Stimulated activated CD8-positive, alpha-beta memory T cell treated with anti-CD3 and anti-CD28 coated beads, Interleukin-12 subunit alpha, Interleukin-12 subunit beta, amount 100 ng/mL, for 24 hours (primary cell): ENCODE data around the gene IMPDH2.

Source experiments
- DNase-seq: peaks from one replicate; pipeline ENCODE4 v3.0.0-alpha.2; 2020; ENCODE audit errors: extremely low read depth

IMPDH2 gene

DNA sequence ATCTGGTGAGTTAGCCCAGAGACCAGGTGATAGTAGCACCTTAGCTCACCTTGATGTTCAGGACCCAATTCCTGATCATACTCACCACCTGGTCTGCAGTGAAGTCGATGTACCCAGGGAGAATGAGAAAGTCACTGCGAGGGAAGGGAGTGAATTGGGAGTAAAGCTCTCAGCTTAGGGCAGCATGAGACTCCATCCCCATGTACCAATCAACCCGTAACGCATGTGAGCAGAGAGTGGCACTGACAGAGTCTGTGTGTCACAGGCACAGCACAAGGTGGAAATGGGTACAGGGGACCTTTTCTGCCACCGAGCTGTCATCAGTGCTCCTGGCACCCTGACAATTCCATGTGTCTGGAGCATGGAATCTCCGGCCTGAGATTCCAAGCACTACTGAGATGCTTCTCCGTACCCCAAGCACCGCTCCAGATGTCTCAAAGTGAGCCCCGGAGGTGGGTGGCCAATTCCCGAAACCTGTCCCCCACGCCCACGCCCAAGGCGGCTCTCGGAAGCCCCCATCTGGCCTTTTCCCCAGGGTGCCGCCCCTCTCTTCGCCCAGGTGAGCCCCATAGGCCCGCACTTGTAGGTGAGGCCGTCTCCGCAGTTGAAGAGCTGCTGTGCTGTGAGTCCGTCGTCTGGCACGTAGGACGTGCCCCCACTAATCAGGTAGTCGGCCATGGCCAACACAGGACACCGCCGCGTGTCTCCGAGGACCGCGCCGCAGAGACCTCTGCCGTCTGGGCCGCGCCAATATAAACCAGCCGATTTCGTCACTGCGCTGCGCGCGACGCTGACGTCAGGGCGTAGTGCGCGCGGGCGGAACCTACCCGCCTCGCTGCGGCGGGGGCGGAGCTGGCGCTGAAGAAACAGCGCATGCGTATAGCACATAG is at the start of gene IMPDH2:
IMPDH2 (minus strand) TSS at position 726 of the 890 bp plus-strand sequence; CDS start at position 678, 48 bp downstream.
- peak; percentile 79 for DNase-seq

DNA sequence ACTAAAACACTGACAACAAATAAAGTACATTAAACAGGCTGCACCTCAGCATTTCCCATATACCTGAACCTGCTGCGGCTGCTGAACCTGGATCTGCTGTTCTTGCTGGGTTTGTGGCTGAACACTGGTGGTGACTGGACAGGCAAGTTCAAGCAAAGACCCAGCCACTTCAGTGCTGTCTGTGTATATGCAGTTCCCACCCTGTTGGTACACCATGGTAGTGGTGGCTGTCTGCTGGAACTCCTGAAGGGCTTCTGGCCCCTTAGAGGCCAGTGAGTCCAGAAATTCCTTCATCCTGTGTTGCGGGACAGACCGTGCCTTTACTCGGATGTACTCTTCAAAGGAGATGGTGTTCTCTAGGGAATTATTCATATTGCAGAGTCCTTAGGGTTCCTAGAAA is 47.4 kb upstream of the IMPDH2 start:
- no peak for DNase-seq

DNA sequence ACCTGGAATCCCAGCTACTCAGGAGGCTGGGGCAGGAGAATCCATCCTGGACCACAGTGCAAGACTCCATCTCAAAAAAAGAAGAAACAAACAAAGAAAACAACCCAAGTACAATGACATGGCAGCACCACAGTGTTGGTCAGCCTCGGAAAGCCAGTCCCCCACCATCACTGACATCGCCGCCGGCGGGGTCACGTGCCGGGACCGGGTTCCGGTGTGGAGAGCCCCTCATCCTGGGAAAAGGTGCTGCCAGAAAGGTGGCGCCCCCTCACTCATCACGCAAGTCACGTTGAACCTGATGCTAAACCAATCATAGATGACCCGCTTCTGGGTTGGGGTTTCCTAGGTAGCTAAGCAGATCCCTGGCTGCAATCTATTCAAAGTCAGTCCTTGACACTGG is 46.9 kb upstream of the IMPDH2 start:
- DNase-seq = no peak

DNA sequence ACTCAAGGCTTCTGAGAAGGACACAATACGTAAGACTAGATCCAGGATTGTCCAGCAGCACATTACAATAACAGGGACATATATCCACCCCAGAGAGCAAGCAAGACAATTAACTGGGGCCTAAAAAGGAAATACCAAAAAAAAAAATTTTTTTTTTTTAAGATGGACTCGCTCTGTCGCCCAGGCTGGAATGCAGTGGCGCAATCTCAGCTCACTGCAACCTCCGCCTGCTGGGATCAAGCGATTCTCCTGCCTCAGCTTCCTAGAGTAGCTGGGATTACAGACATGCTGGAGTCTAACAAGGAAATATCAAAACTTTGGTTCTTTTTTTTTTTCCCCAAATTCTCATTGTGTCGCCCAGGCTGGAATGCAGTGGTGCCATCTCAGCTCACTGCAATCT is 28.8 kb upstream of the IMPDH2 start:
- DNase-seq = no peak

DNA sequence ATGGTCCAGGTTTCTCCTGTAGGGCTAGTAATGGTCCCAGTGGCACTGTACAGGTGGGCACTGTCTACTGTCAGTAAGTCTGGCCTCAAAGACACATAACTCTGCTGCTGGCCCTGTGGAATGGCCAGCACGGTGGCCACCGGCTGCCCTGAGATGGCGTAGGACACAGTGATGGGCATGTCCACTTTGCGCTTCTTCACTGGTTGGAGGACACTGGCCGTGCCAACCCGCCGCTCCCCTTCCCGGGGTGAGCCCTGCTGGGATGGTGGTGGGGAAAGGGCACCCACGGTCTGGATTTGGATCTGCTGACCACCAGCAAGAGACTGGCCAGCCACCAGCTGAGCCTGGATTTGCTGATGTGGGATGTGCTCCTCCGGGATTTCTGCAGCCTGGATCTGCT is 28.1 kb upstream of the IMPDH2 start:
- no peak for DNase-seq

DNA sequence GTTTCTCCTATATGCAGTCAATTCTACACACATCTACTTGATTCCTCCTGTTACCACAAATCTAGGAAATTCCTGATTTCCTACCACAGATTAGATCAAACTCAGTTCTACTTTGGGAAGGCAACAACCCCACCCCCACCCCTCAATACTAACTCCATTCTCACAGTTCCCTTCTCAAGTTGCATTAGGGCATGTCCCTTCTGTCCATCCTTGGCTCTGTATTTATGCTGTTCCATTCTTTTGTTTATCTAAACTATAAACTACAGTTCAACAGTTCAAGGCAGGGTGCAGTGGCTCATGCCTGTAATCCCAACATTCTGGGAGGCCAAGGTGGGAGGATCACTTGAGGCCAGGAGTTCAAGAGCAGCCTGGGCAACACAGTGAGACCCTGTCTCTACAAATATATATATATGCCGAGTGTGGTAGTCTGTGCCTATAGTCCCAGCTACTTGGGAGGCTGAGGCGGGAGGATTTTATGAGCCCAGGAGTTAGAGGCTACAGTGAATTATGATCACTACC is 25.2 kb upstream of the IMPDH2 start:
- no peak for DNase-seq

DNA sequence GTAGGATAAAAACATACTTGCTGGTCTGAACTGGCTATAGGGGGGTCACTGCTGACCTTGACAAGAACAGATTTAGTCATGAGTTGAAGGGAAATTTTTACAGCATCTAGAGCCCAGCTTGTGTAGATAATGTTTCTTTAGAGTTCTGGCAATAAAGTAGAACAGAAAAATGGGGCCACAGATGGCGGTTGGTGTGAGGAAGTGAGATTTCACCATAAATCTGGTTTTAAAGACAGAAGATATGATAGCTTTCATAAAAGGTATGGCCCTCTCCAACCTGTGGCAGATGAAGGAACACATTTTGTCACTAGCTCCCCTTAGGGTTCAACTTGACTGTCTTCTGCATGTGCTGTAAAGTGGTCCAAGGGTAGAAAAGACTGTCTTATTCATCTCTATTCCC is 24.3 kb upstream of the IMPDH2 start:
- no peak for DNase-seq

DNA sequence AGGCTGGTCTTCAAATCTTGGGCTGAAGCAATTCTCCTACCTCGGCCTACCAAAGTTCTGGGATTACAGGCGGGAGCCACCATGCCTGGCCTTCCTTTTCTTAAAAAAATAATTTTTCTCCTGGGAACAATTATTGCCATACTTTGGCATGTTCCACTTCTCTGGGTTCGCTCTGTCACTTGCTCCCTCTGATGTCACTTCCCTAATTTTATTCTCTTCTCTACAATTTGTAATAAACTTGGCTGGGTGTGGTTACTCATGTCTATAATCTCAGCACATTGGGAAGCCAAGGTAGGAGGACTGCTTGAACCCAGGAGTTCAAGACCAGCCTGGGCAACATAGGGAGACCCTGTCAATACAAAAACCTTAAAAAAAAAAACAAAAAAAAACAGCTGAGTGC is 6.1 kb upstream of the IMPDH2 start:
- no peak for DNase-seq

DNA sequence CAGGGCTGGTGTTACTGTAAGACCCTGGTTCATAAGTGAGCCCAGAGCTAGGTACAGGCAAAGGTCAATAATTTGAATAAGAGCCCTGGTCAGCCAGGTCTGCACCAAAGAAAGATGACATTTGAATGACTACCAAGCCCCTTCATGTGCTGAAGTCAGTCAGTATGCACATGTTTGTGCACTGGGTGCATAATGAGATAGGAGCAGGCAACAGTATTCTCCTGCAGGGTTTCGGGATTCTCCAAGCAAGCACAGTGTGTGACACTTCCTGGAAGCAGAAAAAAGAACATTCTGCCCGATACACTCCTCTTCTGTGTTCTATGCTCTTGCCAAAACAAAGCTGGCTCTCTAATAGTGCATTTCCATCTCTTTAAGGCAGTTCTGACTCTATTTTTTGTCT is 5.5 kb upstream of the IMPDH2 start:
- no peak for DNase-seq

DNA sequence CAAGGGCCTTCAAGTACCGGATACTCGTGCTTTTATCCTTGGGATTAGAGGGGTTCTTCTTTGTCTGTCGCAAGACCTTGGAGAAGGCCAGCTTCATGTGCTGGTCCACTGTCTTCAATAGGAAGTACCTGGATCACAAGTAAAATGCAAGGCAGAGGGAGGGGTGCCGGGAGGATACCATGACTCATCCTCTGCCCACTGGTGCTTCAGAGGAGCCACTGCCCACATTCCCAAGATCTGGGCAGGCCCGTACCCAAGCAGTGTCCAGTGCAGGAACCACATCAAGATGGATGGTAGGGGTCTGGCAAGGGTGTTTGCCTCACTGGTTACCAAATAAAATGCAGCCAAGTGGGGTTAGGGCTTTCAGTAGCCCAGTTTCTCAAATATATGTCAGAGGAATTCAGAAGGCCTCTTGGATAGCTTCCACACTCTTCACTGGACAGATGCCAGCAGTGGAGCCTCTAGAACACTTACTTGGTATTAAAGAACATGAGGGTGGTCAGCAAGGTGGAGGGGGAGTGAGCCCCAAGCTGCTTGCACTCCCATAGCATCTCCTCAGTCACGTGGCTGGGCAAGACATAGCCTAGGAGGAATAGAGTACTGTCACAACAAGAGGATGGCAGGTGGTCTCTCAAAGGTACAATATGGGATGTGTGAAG is 3.6 kb upstream of the IMPDH2 start:
- no peak for DNase-seq

DNA sequence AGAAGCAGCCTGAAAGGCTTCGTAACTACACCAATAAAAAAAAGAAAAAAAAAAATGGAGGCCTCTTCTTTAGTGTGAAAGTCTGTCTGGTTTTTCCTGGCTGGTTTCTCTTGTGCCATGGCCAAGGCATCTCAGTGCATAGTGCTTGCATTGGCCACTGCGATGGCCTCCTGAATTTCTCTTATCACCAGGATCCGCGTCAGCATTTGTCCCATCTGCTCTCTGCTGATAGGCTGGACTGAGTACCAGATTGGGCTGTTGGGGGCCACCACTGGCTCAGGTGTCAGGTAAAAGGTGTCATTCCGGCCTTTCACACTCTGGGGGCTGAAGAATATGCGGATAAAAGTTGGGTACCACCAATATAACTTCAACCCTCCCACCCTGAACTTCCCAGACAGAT is 1.1 kb upstream of the IMPDH2 start:
- no peak for DNase-seq

DNA sequence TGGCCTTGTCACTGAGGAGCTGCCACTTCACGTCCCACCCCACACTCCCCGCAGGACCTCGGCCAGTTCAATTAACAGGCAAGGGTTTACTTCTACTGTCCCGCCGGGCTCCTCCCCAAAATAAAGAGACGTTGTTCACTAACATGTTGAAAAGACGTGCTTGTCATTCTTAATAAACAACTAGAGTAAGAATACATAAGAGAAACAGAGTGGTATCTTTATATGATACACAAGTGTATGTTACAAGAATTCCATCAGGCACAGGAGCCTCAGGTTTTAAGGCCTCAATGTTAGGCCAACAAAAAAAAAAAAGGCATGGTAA is 326 bp upstream of the IMPDH2 start:
- DNase-seq = no peak

DNA sequence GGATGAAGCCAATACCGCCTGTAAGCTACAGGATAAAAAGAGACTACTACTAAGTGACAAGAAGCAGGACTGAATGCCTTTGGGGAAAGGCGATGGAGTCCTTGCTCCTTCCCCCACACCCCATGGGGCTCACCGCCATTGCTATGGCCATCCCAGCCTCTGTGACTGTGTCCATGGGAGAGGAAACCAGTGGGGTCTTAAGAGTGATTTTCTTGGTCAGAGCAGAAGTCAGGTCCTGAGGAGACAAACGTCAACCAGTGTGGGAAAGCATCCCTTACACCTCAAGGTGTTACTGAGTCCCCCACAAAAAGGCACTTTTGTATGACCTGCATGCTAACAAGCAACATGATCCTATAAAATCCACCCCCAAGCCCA is 913 bp downstream of the IMPDH2 start:
- no peak for DNase-seq

DNA sequence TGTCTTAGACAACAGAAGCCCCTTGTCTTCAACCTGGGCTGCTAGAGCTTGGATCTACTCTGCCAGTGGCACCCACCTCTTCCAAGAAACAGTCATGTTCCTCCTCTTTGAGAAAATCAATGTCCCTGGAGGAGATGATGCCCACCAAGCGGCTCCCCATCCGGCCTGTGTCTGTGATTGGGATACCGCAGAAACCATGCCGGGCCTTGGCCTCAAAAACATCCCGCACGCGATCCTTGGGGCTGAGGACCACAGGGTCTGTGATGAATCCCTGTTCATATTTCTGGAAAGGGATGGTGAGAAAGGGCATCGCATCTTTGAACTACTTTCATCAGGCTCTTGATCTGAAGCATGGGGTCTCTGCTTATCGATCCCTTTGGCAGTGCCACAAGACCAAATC is 1.6 kb downstream of the IMPDH2 start:
- no peak for DNase-seq

DNA sequence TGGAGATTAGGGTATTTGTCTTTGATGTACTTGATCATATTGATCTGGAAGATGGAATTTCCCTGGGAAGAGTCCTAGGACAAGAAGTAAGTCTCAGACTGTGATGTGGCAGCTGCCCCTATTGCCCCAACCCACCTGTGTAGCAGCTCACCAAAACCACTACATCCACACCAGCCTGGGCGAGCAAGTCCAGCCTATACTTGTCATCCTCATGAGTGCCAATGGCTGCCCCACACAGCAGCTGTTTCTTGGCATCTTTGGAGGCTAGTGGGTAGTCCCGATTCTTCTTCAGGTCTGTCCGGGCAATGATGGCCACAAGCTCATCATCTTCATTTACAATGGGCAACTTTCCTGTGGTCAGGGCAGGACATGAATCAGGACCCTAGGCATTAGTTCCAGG is 2.7 kb downstream of the IMPDH2 start:
- DNase-seq = no peak

DNA sequence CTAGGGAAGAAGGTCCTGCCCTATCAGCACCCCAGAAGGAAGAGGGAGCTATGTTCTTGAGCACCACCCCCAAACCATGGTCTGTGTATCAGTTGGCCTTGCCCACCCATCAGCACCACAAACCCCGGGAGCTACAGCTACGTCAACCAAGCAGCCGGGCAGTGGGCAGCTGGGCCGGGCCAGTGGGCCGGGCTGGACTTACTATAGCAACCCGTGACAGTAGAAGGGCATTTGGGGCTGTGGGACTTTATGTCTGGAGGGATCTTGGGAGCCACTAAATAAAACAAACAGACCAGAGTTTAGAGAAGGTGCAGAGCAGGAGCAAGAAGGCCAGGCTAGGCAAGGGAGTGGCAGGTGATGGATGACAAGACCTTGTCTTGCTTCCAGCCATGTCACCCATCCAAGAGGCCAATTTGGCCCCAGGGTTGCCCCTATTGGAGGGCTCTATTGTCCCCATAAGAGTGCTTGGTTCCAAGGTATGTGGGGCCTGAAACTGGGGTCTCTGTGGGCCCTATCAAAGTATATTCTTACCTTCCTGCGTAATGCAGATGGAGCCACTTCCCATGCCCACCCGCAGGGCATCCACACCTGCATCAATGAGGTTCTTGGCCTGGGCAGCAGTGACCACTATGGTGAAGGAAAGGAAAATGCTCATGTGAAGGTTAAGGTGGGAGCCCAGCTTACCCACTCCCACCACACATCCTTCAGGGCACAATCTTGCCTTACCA is 3.2 kb downstream of the IMPDH2 start:
- no peak for DNase-seq

DNA sequence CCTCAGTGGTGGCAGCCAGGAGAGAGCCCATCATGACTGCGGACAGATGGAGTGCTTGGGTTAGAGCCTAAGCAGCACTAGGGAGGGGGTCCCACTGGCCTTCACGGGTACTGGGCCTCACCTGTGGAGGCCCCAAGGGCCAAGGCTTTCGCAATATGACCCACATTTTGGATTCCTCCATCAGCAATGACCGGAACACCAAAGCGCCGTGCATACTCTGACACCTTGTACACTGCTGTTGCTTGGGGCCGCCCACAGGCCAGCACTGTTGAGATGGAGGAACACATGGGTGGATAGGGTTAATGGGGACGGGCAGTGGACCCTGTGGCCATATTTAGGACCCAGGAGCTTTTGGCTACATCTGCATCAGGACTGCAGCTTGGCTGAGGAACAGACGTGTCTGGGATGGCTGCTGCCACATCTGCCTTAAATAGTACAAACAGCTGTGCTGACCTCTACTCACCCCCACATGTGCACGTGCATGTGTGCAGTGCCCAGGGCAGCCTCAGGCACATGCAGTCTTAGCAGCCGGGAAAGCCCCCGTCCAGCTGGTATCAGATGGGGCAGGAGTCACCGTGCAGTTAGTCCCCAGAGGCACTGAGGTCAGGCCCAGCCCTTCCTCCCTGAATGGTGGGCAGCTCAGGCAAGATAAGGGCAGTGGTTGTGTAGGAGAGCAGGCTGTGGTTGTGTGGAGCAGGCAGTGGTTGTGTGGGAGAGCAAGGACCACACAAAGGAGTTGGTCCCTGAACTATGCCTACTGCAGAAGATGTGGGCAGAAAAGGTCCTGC is 4.0 kb downstream of the IMPDH2 start:
- no peak for DNase-seq

DNA sequence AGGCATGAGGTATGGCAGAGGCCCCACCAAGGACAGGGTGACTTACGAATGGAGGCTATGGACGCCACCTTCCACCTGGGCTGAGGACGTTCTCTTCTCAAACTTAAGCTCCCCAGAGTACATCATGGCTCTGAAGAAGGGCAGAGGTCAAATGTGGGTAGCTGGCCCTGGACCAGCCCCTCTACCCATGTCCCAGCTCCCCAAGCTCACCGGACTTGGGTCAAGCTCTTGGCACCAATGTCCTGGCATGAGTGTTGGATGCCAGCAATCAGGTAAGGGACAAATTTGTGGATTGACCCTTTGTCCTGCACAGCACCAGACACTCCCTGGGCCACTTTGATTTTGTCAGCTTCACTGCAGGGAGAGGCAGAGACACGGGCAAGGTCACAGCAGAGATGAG is 4.7 kb downstream of the IMPDH2 start:
- DNase-seq = no peak

DNA sequence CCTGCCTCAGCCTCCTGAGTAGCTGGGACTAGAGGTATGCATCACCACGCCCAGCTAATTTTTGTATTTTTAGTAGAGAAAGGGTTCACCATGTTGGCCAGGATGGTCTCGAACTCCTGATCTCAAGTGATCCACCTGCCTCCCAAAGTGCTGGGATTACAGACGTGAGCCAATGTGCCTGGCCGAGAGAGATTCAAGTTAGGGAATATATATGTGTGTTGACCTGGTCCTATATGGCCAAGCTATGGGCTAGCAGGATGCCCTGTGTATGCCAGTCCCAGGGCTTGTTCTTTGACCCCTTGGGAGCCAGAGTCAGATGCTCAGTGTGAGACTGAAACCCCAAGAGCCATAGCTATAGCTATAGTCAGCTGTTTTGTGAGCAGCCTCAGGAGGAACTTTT is 5.4 kb downstream of the IMPDH2 start:
- no peak for DNase-seq

DNA sequence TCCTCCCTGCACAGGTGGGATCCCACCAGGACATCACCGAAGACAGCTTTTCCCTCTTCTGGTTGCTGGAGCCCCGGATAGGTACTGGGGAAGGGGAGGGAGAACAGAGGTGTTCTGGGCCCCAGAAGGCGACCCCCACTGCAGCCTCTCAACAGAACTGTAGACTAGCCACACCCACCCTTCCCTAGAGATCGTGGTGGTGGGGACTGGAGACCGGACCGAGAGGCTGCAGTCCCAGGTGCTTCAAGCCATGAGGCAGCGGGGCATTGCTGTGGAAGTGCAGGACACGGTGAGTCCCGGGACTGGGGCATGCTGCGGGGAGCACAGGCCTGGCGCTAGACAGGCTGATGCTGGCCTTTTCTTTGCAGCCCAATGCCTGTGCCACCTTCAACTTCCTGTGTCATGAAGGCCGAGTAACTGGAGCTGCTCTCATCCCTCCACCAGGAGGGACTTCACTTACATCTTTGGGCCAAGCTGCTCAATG is 6.5 kb downstream of the IMPDH2 start:
- no peak for DNase-seq

DNA sequence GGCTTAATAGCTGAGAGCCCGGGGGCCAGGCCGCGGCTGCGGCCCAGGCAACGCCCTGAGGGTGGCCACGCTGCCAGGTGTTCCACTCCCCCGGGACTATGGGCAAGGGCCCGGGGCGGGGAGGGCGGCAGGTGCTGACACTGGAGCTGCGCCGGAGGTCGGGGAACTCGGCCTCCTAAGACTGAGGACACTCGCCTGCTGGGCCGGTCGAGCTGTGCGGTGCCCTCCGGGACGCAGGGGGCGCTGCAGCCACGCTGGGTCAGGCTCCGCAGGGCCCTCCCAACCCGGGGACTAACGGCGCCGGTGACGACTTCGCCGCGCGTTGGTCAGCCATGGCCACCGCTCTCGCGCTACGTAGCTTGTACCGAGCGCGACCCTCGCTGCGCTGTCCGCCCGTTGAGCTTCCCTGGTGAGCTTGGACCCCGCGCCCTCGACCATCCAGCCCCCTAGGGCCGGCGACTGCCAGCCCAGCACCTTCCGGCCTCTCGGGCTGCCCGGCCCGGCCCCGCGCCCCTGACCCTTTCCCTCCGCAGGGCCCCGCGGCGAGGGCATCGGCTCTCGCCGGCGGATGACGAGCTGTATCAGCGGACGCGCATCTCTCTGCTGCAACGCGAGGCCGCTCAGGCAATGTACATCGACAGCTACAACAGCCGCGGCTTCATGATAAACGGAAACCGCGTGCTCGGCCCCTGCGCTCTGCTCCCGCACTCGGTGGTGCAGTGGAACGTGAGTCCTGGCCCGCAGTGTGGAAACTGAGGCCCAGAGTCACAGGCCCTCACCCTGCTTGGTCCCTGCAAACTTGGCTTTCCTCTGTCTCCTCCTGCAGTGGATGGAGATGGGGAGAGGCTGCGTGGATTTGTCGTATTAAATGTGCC is 7.1 kb downstream of the IMPDH2 start, which contains the start of gene NDUFAF3:
NDUFAF3 (plus strand) TSS at position 309 of the 875 bp plus-strand sequence; CDS start at position 333, 24 bp downstream.
- DNase-seq = peak; percentile 72
